HG02885 (cell line): Measurements from ENCODE around the gene FNBP1L.
"Not testable (repeated sequence)": the region's sequence is repeated elsewhere in the genome, so short reads cannot be mapped to it uniquely, and the experiment has no call there.

Source experiments
- ATAC-seq: cut with Tn5 transposase; IDR thresholded peaks from one replicate; pipeline ENCODE4 v1.9.1; 2021; ENCODE audit warnings: mild to moderate bottlenecking; ENCODE audit not compliant: unreplicated experiment, poor library complexity

The FNBP1L gene

GRCh38 chr1:93522721-93523120 lies 74.8 kb downstream of the FNBP1L start:
- ATAC-seq, result no peak

- no peak for ATAC-seq
These were observed 77.5 kb downstream of the FNBP1L start for GRCh38 chr1:93525431-93525830.

GRCh38 chr1:93526431-93526830 lies 78.5 kb downstream of the FNBP1L start:
- no peak for ATAC-seq

GRCh38 chr1:93528412-93528811 lies 80.5 kb downstream of the FNBP1L start:
- no peak for ATAC-seq

GRCh38 chr1:93531193-93531592 lies 83.3 kb downstream of the FNBP1L start:
- ATAC-seq, result no peak

- ATAC-seq, result no peak
These were observed 85.0 kb downstream of the FNBP1L start for GRCh38 chr1:93532780-93533378.

- ATAC-seq, result no peak
These were observed 85.8 kb downstream of the FNBP1L start for GRCh38 chr1:93533677-93534076.

- ATAC-seq, result no peak
These were observed 89.5 kb downstream of the FNBP1L start for GRCh38 chr1:93537396-93537795.

GRCh38 chr1:93537924-93538323 lies 90.0 kb downstream of the FNBP1L start:
- no peak for ATAC-seq

- ATAC-seq, result no peak
These were observed 93.1 kb downstream of the FNBP1L start for GRCh38 chr1:93541045-93541444.

- no peak for ATAC-seq
These were observed 94.5 kb downstream of the FNBP1L start for GRCh38 chr1:93542398-93542797.

GRCh38 chr1:93546162-93546863 lies 98.4 kb downstream of the FNBP1L start:
- ATAC-seq, result no peak

- ATAC-seq, result no peak
These were observed 101.2 kb downstream of the FNBP1L start for GRCh38 chr1:93549131-93549530.

- ATAC-seq, result no peak
These were observed 101.9 kb downstream of the FNBP1L start for GRCh38 chr1:93549811-93550210.

GRCh38 chr1:93552741-93553455 lies 105.0 kb downstream of the FNBP1L start:
- no peak for ATAC-seq

- not testable (repeated sequence) for ATAC-seq
These were observed 106.1 kb downstream of the FNBP1L start for GRCh38 chr1:93553886-93554490.

GRCh38 chr1:93554883-93555872 lies 107.3 kb downstream of the FNBP1L start:
- ATAC-seq, result no peak

GRCh38 chr1:93556291-93556690 lies 108.4 kb downstream of the FNBP1L start:
- no peak for ATAC-seq

- ATAC-seq, result no peak
These were observed 111.1 kb downstream of the FNBP1L start for GRCh38 chr1:93559045-93559444.

- ATAC-seq, result no peak
These were observed 111.8 kb downstream of the FNBP1L start for GRCh38 chr1:93559695-93560094.
